NCI-H128 (cell line): ENCODE results near the gene ZNF837.
"Not testable (repeated sequence)": the region's sequence is repeated elsewhere in the genome, so short reads cannot be mapped to it uniquely, and the experiment has no call there.

ENCODE experiments used
- DNase-seq: peaks from one replicate; lab custom pipeline; 2025; ENCODE audit not compliant: unreplicated experiment; lab: John Stamatoyannopoulos, UW

ZNF837 gene

GRCh38 chr19:58396691-58397532 is 16.1 kb upstream of the ZNF837 start:
- no peak for DNase-seq

- no peak for DNase-seq
These were observed 15.3 kb upstream of the ZNF837 start for GRCh38 chr19:58395979-58396627.

- no peak for DNase-seq
These were observed 14.6 kb upstream of the ZNF837 start, which contains the start of gene RNF225 for GRCh38 chr19:58395220-58395978. Gene RNF225 (plus strand): TSS chr19:58395656. CDS start chr19:58396090, 434 bp downstream.

- DNase-seq = no peak
These were observed 14.0 kb upstream of the ZNF837 start for GRCh38 chr19:58394821-58395219.

GRCh38 chr19:58393725-58394033 is 12.8 kb upstream of the ZNF837 start:
- no peak for DNase-seq

- DNase-seq = no peak
These were observed 12.3 kb upstream of the ZNF837 start for GRCh38 chr19:58392945-58393724.

GRCh38 chr19:58388175-58388526 is 7.3 kb upstream of the ZNF837 start:
- no peak for DNase-seq

- no peak for DNase-seq
These were observed 6.7 kb upstream of the ZNF837 start for GRCh38 chr19:58387338-58388174.

GRCh38 chr19:58386576-58387337 is 5.9 kb upstream of the ZNF837 start, which contains the start of gene RPS5:
Gene RPS5 (plus strand): TSS chr19:58387269. CDS start chr19:58388138, 869 bp downstream.
- peak; percentile 97 for DNase-seq

- DNase-seq = no peak
These were observed 5.2 kb upstream of the ZNF837 start for GRCh38 chr19:58385891-58386575.

- no peak for DNase-seq
These were observed 4.6 kb upstream of the ZNF837 start for GRCh38 chr19:58385313-58385890.

- no peak for DNase-seq
These were observed 2.3 kb upstream of the ZNF837 start for GRCh38 chr19:58382997-58383603.

- no peak for DNase-seq
These were observed 806 bp upstream of the ZNF837 start for GRCh38 chr19:58381460-58382212.

GRCh38 chr19:58380037-58380661 is 681 bp downstream of the ZNF837 start:
- no peak for DNase-seq

- no peak for DNase-seq
These were observed 1.6 kb downstream of the ZNF837 start for GRCh38 chr19:58379246-58379645.

GRCh38 chr19:58376724-58377123 is 4.1 kb downstream of the ZNF837 start:
- not testable (repeated sequence) for DNase-seq

- DNase-seq = no peak
These were observed 6.6 kb downstream of the ZNF837 start for GRCh38 chr19:58374200-58374599.
